GM12864 (cell line): ENCODE measurements around the gene TRAF3.
"Not testable (repeated sequence)": the region's sequence is repeated elsewhere in the genome, so short reads cannot be mapped to it uniquely, and the experiment has no call there.

Experiments
- DNase-seq: peaks from one replicate; pipeline ENCODE4 v3.0.0-alpha.2; 2011; ENCODE audit warnings: low read depth
- H3K4me3 ChIP-seq: 2 replicates; pipeline ENCODE4 v1.5.1; 2011; ENCODE audit warnings: mild to moderate bottlenecking, low read depth, low read length, control low read depth
- TF ChIP-seq, protein P1 (sequence below): IDR thresholded peaks from 2 replicates; pipeline ENCODE4 v1.5.1; 2011; ENCODE audit warnings: low read depth, mild to moderate bottlenecking, moderate library complexity, low read length, control low read depth, inconsistent platforms; ENCODE audit errors: missing control alignments

Gene TRAF3

DNA sequence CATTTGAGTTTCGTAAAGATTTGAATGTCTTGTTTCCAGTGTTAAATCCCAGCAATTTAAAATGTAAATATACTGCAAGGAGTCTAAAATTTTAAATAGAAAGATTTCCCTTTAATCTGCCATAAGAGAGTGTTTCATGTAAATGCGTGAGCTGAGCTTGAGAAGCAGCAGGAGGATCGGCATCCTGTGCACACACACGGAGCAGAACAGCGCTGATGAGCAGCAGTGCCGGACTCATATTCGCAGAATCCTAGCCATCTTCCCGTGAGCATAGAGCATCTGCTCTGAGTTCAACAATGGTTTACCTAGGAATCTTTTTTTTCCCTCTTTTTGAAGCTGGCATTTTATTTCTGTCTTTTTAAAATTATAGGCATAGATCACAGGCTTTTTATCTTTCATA, 115.4 kb downstream of the TRAF3 start:
- no peak for DNase-seq
- H3K4me3 ChIP-seq, result no peak overlapping the region
- TF ChIP-seq, protein P1, sequence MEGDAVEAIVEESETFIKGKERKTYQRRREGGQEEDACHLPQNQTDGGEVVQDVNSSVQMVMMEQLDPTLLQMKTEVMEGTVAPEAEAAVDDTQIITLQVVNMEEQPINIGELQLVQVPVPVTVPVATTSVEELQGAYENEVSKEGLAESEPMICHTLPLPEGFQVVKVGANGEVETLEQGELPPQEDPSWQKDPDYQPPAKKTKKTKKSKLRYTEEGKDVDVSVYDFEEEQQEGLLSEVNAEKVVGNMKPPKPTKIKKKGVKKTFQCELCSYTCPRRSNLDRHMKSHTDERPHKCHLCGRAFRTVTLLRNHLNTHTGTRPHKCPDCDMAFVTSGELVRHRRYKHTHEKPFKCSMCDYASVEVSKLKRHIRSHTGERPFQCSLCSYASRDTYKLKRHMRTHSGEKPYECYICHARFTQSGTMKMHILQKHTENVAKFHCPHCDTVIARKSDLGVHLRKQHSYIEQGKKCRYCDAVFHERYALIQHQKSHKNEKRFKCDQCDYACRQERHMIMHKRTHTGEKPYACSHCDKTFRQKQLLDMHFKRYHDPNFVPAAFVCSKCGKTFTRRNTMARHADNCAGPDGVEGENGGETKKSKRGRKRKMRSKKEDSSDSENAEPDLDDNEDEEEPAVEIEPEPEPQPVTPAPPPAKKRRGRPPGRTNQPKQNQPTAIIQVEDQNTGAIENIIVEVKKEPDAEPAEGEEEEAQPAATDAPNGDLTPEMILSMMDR, result no peak

DNA sequence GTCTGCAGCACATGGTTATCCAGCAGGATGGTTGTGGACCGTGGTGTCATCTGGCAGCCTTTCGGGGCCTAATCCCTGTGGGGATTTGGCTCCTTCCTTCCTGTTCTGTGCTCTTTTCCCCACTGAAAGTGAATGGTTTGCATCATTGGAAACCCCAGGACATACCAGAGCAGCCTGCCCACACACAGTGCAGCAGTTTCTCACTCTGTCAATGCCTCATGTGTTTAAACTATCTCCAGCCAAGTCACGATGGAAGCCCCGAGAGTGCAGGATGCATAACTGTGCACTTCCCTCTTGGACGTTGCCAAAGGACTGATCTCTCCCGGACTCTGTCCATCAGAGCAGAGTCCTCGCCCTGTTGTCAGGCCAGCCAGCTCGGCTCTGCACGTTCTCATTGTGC, 116.2 kb downstream of the TRAF3 start:
- DNase-seq, result no peak
- H3K4me3 ChIP-seq, result no peak overlapping the region
- TF ChIP-seq, protein P1, result no peak

DNA sequence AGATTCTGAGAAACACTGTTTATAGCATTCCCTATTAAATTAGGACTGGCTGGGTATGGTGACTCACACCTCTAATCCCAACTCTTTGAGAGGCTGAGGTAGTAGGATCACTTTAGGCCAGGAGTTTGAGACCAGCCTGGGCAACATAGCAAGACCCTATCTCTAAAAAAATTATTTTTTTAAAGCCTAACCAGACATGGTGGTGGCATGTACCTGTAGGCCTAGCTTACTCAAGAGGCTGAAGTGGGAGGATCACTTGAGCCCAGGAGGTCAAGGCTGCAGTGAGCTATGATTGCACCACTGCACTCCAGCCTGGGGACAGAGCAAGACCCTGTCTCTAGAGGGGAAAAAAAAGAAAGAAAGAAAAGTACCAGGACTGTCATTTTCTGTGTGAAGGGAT, 119.5 kb downstream of the TRAF3 start:
- DNase-seq, H3K4me3 ChIP-seq: not testable (repeated sequence)

DNA sequence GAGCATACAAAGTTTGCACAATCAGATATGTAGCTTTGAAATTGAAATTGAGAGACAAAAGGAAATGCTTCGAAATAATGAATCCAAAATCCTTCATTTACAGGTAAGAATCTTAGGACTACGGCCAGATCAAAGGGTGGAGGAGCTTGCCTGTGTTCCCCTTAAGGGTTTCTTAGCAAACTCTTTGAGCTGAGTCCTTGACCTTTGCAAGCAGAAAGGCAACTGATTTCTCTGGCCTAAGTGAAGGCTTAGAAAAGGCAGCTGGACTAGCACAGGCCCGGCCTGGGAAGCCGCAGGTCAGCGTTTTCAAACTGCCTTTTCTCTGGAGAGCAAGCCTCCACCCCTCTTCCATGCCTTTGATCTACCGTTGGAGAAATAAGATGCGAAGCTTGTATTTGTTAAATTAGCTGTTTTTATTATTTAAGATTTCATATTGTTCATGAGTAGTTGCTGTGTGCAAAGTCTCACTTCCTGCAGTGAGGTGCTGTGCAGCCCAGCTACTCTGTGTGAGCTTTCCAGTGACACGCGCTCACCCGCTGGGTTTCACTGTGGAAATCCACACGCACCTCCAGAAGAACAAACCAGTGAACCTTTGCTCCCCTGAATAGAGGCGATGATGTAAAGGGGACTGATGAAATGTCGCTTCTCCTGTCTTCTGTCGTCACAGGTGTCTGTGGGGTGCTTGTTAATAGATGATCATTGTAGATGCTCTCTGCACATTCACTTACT, 120.2 kb downstream of the TRAF3 start:
- no peak for DNase-seq
- H3K4me3 ChIP-seq, result no peak overlapping the region
- TF ChIP-seq, protein P1, result no peak

DNA sequence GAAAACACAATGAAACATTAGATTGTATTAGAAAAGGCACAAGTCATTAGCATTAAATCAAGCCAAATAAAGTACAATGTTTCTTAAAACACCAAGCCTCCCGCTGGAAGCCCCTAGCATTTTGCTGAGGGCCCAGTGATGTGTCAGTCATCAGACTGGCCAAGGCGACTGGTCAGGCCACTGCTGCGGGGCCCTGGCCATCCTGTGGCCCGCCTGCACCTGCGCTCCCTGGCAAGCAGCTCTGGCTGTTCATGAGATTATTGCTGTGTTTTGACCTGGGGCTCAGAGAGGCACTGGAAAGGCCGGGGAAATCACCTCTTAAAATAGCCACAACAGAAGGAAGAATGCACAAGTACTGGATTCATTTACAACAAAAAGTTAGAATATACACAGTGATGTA, 121.0 kb downstream of the TRAF3 start:
- TF ChIP-seq, protein P1, result no peak
- H3K4me3 ChIP-seq, result no peak overlapping the region
- no peak for DNase-seq

DNA sequence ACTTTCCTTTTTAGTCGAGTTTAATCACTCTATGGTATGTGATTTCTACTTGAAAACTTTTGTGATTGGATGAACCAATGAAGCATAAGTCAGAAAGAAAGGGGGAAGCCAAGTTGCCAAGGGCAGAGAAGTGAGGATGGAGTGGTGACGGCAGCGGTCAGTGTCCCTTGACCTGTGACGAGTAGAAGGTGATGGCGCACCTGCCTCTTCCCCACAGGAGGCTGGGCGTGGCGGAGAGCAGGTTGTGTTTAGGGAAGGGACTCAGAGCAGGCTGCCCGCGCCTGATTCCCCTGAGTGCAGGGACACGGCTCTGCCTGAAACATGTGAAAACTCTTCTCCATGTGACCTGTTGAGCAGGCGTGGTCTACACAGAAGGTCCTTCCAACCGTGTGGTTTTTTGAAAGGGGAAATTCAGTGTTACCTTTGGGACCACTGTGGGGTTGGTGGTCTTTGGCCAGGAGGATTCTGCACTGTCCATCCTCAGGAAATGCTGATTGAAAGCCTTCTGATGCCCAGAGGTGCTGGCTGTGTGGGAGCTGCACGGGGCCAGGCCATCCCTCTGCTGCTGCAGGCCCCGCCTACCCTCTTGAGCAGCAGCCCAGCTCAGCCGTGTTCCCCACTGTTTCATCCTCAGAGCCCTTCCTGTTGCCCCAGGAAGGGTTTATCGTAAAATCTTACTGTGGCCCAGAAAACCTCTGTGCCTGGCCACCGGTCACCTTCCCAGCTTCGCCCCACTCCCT, 121.7 kb downstream of the TRAF3 start:
- H3K4me3 ChIP-seq, result no peak overlapping the region
- no peak for DNase-seq
- TF ChIP-seq, protein P1, result no peak

DNA sequence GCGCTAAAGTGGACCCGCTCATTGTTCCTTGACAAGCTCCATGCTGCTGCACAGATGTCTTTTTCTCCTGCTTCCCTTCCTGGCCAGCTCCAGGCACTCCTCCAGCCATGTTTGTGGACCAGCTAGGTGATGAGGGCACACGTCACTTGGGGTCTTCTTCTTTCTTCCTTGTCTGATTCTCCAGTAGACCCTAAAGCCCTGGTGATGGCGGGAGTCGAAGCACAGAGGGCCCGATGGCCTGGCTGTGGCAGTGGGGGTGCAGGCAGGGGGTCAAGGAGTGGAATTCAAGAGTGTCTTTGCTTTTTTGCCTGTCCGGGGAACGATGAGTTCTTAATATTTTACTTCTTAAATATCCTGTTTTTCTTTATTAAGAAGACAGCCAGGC, 122.3 kb downstream of the TRAF3 start:
- H3K4me3 ChIP-seq, result no peak overlapping the region
- no peak for DNase-seq
- TF ChIP-seq, protein P1, result no peak
